ENCODE data around the gene TMEM30A. TPM values are rescaled to one million over a fixed set of nuclear protein-coding genes. Genes with fewer than 3 reads are reported as not detected.

Gene TMEM30A
- total RNA-seq, 2 experiments from 2014 or later = 39.7 to 39.9 TPM

DNA sequence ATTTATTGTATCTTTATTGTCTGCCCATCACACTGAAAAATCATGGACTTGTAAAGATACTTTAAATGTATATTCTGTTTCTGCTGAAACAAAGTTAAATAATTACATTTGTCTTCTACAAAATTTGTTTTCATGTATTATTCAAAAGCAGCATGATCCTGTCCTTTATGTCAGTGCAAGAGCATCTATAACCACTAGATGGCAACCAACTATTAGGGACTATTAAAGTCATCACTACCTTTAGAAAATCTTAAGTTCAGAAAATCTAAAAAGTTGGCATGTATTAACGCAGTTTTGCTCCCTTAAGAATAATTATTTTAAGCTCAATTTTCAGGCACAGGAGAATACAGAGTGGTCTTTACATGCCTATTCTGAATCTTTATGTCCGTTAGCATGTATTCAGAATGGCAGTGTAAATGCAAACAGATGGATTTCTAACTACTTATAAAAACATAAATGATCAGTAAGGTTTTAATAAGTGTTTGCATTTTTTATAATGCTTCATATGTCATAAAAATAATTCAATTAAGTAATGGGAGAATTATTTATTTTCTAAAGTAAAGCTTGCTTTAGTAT, 17.8 kb downstream of the TMEM30A start:
- Mint-ChIP-seq H3K27me3 (no peaks in the 10 kb centered on the region), H3K4me3 (no peak overlapping the region), H3K4me1 (ENCODE audit: low read depth) (peaks cover 38% of the 10 kb centered on the region), H3K27ac (no peak overlapping the region), H3K36me3 (ENCODE audit: low read depth) (peaks cover 24% of the 10 kb centered on the region), H3K9me3 (no peaks in the 10 kb centered on the region)
- intact Hi-C loops (cut with micrococcal nuclease) = loop anchor here (10.0 kb wide), 1 partner anchor 258 kb away; no protein-coding TSS in a partner anchor
- ChIA-PET POLR2A (interaction anchor here (0.9 kb wide), 1 partner anchor 9 kb away, joined by 4 read pairs; no protein-coding TSS in a partner anchor), CTCF (interaction anchor here (0.7 to 3.3 kb wide), 27 partner anchors 9 to 1534 kb away, joined by 3 to 41 read pairs (median 5); partner anchors contain the start of genes COX7A2 and TMEM30A)
- TF ChIP-seq, protein P1, sequence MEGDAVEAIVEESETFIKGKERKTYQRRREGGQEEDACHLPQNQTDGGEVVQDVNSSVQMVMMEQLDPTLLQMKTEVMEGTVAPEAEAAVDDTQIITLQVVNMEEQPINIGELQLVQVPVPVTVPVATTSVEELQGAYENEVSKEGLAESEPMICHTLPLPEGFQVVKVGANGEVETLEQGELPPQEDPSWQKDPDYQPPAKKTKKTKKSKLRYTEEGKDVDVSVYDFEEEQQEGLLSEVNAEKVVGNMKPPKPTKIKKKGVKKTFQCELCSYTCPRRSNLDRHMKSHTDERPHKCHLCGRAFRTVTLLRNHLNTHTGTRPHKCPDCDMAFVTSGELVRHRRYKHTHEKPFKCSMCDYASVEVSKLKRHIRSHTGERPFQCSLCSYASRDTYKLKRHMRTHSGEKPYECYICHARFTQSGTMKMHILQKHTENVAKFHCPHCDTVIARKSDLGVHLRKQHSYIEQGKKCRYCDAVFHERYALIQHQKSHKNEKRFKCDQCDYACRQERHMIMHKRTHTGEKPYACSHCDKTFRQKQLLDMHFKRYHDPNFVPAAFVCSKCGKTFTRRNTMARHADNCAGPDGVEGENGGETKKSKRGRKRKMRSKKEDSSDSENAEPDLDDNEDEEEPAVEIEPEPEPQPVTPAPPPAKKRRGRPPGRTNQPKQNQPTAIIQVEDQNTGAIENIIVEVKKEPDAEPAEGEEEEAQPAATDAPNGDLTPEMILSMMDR (IDR thresholded peaks at IDR 0.05) = peak; percentile 83
- ATAC-seq (peak; percentile 64), DNase-seq (no peak)

DNA sequence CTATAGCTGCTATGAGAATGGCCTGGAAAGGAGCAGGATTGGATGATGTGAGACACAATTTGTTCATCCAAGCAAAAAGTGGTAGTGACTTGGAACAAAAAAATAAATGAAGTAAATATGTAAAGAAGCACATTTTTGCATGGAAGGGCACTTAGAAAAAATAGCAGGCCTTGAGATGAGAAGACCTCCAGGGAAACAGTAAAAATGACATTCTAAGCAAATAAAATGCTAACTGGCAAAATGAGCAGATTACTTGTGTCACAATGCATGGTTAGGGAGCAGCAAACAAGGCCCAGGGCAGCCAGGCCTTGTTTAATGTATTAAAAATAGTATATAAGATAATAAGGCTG, 21.2 kb downstream of the TMEM30A start:
- H3K27me3 Mint-ChIP-seq = no peaks in the 10 kb centered on the region
- POLR2A ChIA-PET = no interaction called here
- CTCF ChIA-PET = no interaction called here
- TF ChIP-seq, protein P1 (IDR thresholded peaks at IDR 0.05) = no peak
- H3K36me3 Mint-ChIP-seq (ENCODE audit: low read depth) = peaks cover 18% of the 10 kb centered on the region
- ATAC-seq (no peak), DNase-seq (no peak)
- intact Hi-C loops (cut with micrococcal nuclease) = loop anchor here (10.0 kb wide), 1 partner anchor 261 kb away; no protein-coding TSS in a partner anchor
- H3K27ac Mint-ChIP-seq = no peak overlapping the region
- no peaks in the 10 kb centered on the region for H3K9me3 Mint-ChIP-seq
- no peak overlapping the region for H3K4me3 Mint-ChIP-seq
- H3K4me1 Mint-ChIP-seq (ENCODE audit: low read depth) = peaks cover 12% of the 10 kb centered on the region

DNA sequence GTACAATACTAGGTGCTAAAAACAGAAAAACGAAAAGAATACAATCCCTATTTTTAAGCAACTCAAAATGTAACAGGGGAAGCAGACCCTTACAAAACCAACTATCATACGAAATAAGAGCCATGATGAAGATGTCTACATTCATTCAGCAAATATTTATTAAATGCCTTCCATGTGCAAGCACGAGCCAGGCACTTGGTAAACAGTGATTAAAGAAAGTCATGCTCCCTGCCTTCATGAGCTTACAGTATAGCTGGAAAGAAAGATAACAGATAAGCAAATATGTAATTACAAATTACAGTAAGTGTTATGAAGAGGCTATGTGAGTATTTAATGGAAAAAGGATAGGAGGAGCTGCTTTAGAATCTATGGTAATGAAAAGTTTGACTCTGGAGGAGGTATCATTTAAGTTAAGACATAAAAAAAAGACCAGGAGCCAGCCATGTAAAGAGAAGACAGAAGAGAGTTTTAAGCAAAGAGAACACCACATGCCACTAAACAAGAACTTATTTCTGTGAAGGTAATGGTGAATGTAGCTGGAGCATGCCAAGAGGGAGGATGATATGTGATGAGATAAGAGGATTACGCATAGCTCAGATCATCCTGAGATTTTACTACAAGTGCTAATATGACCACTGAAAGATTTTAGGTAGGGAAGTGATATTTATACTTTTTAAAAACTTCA, 21.7 kb downstream of the TMEM30A start:
- CTCF ChIA-PET = interaction anchor here (0.8 kb wide), 1 partner anchor 34 kb away, joined by 3 read pairs; no protein-coding TSS in a partner anchor
- intact Hi-C loops (cut with micrococcal nuclease) = loop anchor here (10.0 kb wide), 1 partner anchor 262 kb away; no protein-coding TSS in a partner anchor
- ATAC-seq = no peak
- no peaks in the 10 kb centered on the region for H3K9me3 Mint-ChIP-seq
- peaks cover 8% of the 10 kb centered on the region for H3K4me1 Mint-ChIP-seq (ENCODE audit: low read depth)
- POLR2A ChIA-PET = no interaction called here
- no peaks in the 10 kb centered on the region for H3K27me3 Mint-ChIP-seq
- TF ChIP-seq, protein P1 (IDR thresholded peaks at IDR 0.05) = no peak
- H3K27ac Mint-ChIP-seq = peak overlapping the region; percentile 11
- no peak overlapping the region for H3K4me3 Mint-ChIP-seq
- H3K36me3 Mint-ChIP-seq (ENCODE audit: low read depth) = peaks cover 18% of the 10 kb centered on the region
- no peak for DNase-seq

DNA sequence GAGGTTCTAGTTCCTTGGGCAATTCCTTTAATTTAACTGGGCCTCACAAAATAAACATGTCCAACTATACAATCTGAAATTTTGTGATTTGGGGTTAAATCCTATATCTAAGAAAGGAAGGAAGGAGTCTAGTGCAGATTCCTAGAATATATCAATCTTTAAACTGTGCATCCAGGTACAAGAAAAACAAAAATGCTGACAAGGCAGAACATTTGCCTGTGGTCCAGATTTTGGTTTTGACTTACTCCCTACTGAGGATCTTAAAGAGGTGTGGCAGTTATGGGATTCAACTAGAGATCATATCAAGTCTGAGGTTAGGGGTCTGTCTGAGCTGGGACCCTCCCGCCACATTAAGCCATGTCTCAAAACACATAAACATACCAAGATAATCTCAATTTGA, 23.3 kb downstream of the TMEM30A start:
- intact Hi-C loops (cut with micrococcal nuclease) = loop anchor here (10.0 kb wide), 1 partner anchor 264 kb away; no protein-coding TSS in a partner anchor
- Mint-ChIP-seq H3K9me3 (no peaks in the 10 kb centered on the region), H3K27ac (no peak overlapping the region), H3K4me3 (no peak overlapping the region), H3K4me1 (ENCODE audit: low read depth) (no peaks in the 10 kb centered on the region), H3K36me3 (ENCODE audit: low read depth) (peaks cover 23% of the 10 kb centered on the region), H3K27me3 (no peaks in the 10 kb centered on the region)
- ChIA-PET CTCF (interaction anchor here (0.8 kb wide), 1 partner anchor 12 kb away, joined by 4 read pairs; no protein-coding TSS in a partner anchor), POLR2A (no interaction called here)
- no peak for ATAC-seq
- no peak for DNase-seq
- TF ChIP-seq, protein P1 (IDR thresholded peaks at IDR 0.05) = no peak

Measured in activated CD8-positive, alpha-beta T cell treated with anti-CD3 and anti-CD28 coated beads for 36 hours (primary cell).